Kidney (tissue), 14 donors: ENCODE data around the gene CACNA2D1. TPM values are rescaled to one million over a fixed set of nuclear protein-coding genes. Genes with fewer than 3 reads are reported as not detected.
A peak's percentile ranks its signal among the peaks of the same experiment; 100 is the strongest.

Source experiments
- DNase-seq, 5 donors: peaks; one replicate each; pipeline ENCODE4 v3.0.0-alpha.2; 2013 to 2020
- FAIRE-seq: peaks from 2 replicates; lab custom pipeline; 2012; peaks lifted over from hg19 to GRCh38; lab: Jason Lieb, UNC
- H3K27ac ChIP-seq, 2 donors: one replicate each; pipeline ENCODE4 v1.7.0; 2013; ENCODE audit warnings: low read depth in 2 of 2, low read length in 2 of 2, inconsistent platforms in 1 of 2
- H3K27me3 ChIP-seq: one replicate; pipeline ENCODE4 v1.7.1; 2013; ENCODE audit warnings: low read length, inconsistent platforms; ENCODE audit not compliant: control insufficient read depth, insufficient read depth
- H3K36me3 ChIP-seq, 3 donors: one replicate each; pipeline versions ENCODE4 v1.7.0 to v1.7.1; 2013; ENCODE audit warnings: low read length in 3 of 3, control low read depth in 1 of 3, inconsistent platforms in 1 of 3; ENCODE audit not compliant: insufficient read depth in 3 of 3, control insufficient read depth in 2 of 3
- H3K4me1 ChIP-seq, 3 donors: one replicate each; pipeline versions ENCODE4 v1.7.0 to v1.7.1; 2013; ENCODE audit warnings: low read length in 3 of 3, inconsistent platforms in 1 of 3, low read depth in 1 of 3; ENCODE audit not compliant: control insufficient read depth in 2 of 3, insufficient read depth in 2 of 3
- H3K4me3 ChIP-seq, 3 donors: one replicate each; pipeline versions ENCODE4 v1.7.0 to v1.8.1; 2013; ENCODE audit warnings: low read length in 3 of 3, control low read depth in 1 of 3, inconsistent platforms in 1 of 3
- H3K9ac ChIP-seq, 3 donors: one replicate each; pipeline versions ENCODE4 v1.7.0 to v1.7.1; 2013; ENCODE audit warnings: low read length in 3 of 3, control low read depth in 1 of 3, inconsistent platforms in 1 of 3
- H3K9me3 ChIP-seq, 3 donors: one replicate each; pipeline versions ENCODE4 v1.7.0 to v1.7.1; 2013; ENCODE audit warnings: low read length in 3 of 3, control low read depth in 1 of 3, inconsistent platforms in 1 of 3; ENCODE audit not compliant: control insufficient read depth in 2 of 3, insufficient read depth in 1 of 3
- intact Hi-C: fragments of 100-400 bp; cut with DNase I; formaldehyde crosslinking; loops from one replicate; pipeline ENCODE4 v1.11.1; 2022
- polyA plus RNA-seq: library from polyadenylated mRNA; stranded (reverse); fragments of 350-450 nt; fragmentation: Illumina TruSeq; extraction: RNeasy Lipid Tissue Mini Kit (QIAGEN cat#74804); gene quantifications from one replicate; pipeline ENCODE4 v1.2.3, GENCODE V29; 2014; ENCODE audit warnings: low read depth, low replicate concordance; ENCODE audit not compliant: insufficient read depth
- total RNA-seq: library from RNA; stranded (reverse); fragmentation: NEBNext Ultra II Directional; extraction: Animal tissue kit (Norgen Biotek cat#: 25700); gene quantifications from one replicate; pipeline ENCODE4 v1.2.1, GENCODE V29; 2021
- TF ChIP-seq, protein P1 (sequence below): IDR thresholded peaks from 3 replicates; pipeline ENCODE4 v1.5.1; 2012; ENCODE audit warnings: mild to moderate bottlenecking, moderate library complexity, borderline replicate concordance; ENCODE audit not compliant: insufficient read depth; ENCODE audit errors: extremely low read depth
- donor health status: control.
- donor health status: control.
- donor health status: control.
- donor health status: control.
- donor health status: control.
- donor health status: DM: yes; HTN: yes; CAD: no.
- donor health status: Normal renal cell carcinoma (clear cell type).

CACNA2D1 gene
- total and polyA plus RNA-seq, 2 donors from 2014 or later = 3.5 to 18.3 TPM

DNA sequence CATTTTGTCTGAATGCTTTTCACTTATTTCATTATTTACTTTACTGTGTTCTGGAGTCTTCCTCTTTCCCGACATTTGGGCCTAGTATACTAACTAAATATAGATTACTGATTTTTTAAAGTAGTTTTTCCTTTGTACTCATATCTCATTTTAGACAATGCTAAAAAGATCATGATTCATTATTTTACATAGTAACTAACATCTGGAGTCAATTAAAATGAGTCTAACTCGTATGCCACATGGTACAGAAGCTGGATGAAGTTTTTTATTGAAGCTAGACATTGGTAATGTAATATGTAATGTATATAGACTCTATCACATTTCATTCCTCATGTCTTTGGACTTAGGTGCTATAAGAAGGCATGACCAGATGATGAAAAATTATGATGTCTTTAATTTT, 517.4 kb downstream of the CACNA2D1 start:
- Histone ChIP-seq H3K27ac (no peak overlapping the region), H3K9me3 (no peaks in the 10 kb centered on the region), H3K4me1 (no peaks in the 10 kb centered on the region), H3K4me3 (no peak overlapping the region), H3K36me3 (no peaks in the 10 kb centered on the region), H3K27me3 (no peaks in the 10 kb centered on the region), H3K9ac (no peak overlapping the region)
- TF ChIP-seq, protein P1, sequence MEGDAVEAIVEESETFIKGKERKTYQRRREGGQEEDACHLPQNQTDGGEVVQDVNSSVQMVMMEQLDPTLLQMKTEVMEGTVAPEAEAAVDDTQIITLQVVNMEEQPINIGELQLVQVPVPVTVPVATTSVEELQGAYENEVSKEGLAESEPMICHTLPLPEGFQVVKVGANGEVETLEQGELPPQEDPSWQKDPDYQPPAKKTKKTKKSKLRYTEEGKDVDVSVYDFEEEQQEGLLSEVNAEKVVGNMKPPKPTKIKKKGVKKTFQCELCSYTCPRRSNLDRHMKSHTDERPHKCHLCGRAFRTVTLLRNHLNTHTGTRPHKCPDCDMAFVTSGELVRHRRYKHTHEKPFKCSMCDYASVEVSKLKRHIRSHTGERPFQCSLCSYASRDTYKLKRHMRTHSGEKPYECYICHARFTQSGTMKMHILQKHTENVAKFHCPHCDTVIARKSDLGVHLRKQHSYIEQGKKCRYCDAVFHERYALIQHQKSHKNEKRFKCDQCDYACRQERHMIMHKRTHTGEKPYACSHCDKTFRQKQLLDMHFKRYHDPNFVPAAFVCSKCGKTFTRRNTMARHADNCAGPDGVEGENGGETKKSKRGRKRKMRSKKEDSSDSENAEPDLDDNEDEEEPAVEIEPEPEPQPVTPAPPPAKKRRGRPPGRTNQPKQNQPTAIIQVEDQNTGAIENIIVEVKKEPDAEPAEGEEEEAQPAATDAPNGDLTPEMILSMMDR = no peak
- FAIRE-seq (no peak), DNase-seq (no peak)
- intact Hi-C loops = no loop called here

DNA sequence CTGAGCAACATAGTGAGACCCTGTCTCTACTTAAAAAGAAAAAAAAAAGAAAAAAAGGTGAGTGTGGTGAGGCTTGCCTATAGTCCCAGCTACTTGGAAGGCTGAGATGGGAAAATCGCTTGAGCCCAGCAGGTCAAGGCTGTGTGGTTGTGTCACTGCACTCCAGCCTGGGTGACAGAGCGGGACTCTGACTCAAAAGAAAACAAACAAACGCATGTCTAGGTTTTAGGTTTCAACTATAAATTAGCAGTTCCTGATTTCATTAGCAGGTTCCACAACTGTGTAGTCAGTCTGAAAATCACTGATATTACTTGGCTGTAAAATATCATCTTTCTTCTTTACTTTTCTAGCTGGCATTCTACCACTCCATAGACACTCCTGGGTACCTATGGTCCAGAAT, 518.0 kb downstream of the CACNA2D1 start:
- Histone ChIP-seq H3K4me1 (no peaks in the 10 kb centered on the region), H3K36me3 (no peaks in the 10 kb centered on the region), H3K27ac (no peak overlapping the region), H3K27me3 (no peaks in the 10 kb centered on the region), H3K4me3 (no peak overlapping the region), H3K9me3 (no peaks in the 10 kb centered on the region), H3K9ac (no peak overlapping the region)
- peak in 3 of 5 donors; percentile 29 to 54 (median 51) for DNase-seq
- intact Hi-C loops = no loop called here
- FAIRE-seq = no peak
- TF ChIP-seq, protein P1 = no peak

DNA sequence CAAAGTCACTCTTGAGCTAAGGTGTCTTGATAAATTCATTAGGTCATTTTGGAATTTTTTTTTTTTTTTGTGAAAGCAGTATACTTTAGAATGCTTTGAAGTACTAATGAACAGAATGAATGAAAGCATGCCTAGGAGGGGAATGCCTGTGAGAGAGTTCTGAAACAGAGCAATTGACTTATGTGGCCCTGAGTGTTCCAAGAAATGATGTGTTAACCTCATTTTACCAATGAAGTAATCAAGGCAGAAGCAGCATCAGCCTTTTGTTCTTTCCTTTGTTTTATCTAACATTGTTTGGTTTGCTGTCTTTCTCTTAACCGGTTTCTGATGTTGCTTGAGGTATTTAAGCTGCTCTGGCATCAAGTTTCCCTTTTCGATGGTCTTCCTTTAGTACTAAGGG, 519.1 kb downstream of the CACNA2D1 start:
- intact Hi-C loops = no loop called here
- no peaks in the 10 kb centered on the region for H3K27me3 ChIP-seq
- H3K9me3 ChIP-seq = no peaks in the 10 kb centered on the region
- no peak overlapping the region for H3K9ac ChIP-seq
- TF ChIP-seq, protein P1 = no peak
- no peak overlapping the region for H3K4me3 ChIP-seq
- FAIRE-seq (no peak), DNase-seq (no peak)
- H3K4me1 ChIP-seq = no peaks in the 10 kb centered on the region
- no peaks in the 10 kb centered on the region for H3K36me3 ChIP-seq
- H3K27ac ChIP-seq = no peak overlapping the region

DNA sequence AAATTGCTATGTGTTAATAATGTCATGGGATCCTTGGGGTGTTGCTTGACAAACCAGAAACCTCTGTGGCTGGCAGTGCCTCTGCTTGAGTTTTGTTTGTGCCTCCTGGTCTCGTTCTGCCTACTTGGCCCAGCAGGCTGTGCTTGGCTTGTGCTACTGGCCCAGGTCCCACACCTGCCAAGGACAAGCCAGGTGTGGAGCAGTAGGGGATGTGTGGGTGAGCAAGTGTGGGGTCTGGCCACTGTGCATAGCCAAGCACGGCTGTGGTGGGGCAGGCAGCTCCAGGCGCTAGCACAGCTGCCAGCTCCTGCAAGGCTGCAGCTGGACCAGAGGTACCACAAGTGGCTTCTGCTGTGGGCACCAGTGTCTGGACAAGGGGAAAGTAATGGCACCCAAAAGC, 524.1 kb downstream of the CACNA2D1 start:
- Histone ChIP-seq H3K9me3 (no peaks in the 10 kb centered on the region), H3K27me3 (no peaks in the 10 kb centered on the region), H3K4me3 (no peak overlapping the region), H3K27ac (no peak overlapping the region), H3K9ac (no peak overlapping the region), H3K36me3 (no peaks in the 10 kb centered on the region), H3K4me1 (no peaks in the 10 kb centered on the region)
- TF ChIP-seq, protein P1 = no peak
- FAIRE-seq = no peak
- intact Hi-C loops = no loop called here
- DNase-seq = peak in 1 of 5 donors; percentile 35
